Mucosa of descending colon (tissue), 3 donors: ENCODE data around the gene PLEKHG4B. TPM values are rescaled to one million over a fixed set of nuclear protein-coding genes. Genes with fewer than 3 reads are reported as not detected.

Source experiments
- ATAC-seq: fragments of 200-7000 bp; cut with Tn5 transposase; one replicate; pipeline ENCODE4 v1.9.1; 2020; ENCODE audit warnings: mild to moderate bottlenecking, moderate library complexity
- DNase-seq, 3 donors: peaks; one replicate each; pipeline ENCODE4 v3.0.0-alpha.2; 2020
- H3K36me3 ChIP-seq: fragments of 200-600 bp; one replicate; pipeline ENCODE4 v1.8.0; 2021; ENCODE audit warnings: low read depth, mild to moderate bottlenecking
- H3K4me1 ChIP-seq: fragments of 200-600 bp; one replicate; pipeline ENCODE4 v1.8.0; 2021; ENCODE audit warnings: low read depth, mild to moderate bottlenecking
- H3K4me3 ChIP-seq: fragments of 200-600 bp; one replicate; pipeline ENCODE4 v1.8.0; 2021; ENCODE audit warnings: mild to moderate bottlenecking
- H3K9me3 ChIP-seq: fragments of 200-600 bp; one replicate; pipeline ENCODE4 v1.8.0; 2021; ENCODE audit warnings: mild to moderate bottlenecking
- intact Hi-C, 2 donors: fragments of 100-400 bp; cut with DNase I in 1 of 2; cut with micrococcal nuclease in 1 of 2; formaldehyde crosslinking; loops; one replicate each; pipeline versions ENCODE4 v1.11.0 to v1.11.1; 2022; cut with DNase I, micrococcal nuclease
- total RNA-seq, 3 donors: library from RNA; stranded (reverse); fragmentation: NEBNext Ultra II Directional in 2 of 3; extraction: Animal tissue kit (Norgen Biotek cat#: 25700) in 2 of 3; gene quantifications; one replicate each; pipeline versions ENCODE4 v1.2.1 to v1.2.4, GENCODE V29; 2021 to 2023
- TF ChIP-seq, protein P1 (sequence below): fragments of 200-600 bp; IDR thresholded peaks from one replicate; pipeline ENCODE4 v1.8.0; 2022; ENCODE audit warnings: antibody characterized with exemption, mild to moderate bottlenecking
- donor health status: DM: no; HTN: no; CAD: no; lungs with moderate emphysema.
- donor health status: DM: no; HTN: no; CAD: no.
- donor health status: DM: no; HTN: yes; CAD: no.

The PLEKHG4B gene
- total RNA-seq, 3 donors from 2014 or later, result 0.09 to 3.0 (median 0.36) TPM

DNA sequence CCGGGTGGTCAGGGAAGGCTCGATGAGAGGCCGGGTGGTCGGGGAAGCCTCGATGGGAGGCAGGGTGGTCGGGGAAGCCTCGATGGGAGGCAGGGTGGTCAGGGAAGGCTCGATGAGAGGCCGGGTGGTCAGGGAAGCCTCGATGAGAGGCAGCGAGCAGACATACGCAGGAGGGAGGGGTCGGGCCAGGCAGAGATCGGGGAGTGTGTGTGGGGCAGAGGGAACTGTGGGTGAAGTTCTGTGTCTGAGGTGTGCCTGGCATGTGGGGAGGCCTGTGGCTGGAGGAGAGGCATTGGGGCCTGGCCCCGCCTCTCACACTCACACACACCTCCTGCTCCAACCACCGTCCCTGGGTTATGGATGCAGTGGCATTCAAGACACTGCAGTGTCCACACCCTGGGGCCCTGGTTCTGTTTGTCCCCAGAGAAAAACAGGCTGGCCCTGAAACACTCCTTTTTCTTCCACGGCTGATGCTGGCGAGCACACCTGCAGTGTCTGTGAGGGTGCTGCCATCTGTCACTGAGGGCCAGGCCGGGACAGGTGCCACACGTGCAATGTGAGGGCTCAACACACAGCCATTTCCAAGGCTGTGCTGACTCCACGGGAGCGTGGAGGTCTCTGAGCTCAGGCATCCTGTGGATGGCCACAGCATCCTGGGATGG, 6.5 kb upstream of the PLEKHG4B start:
- Histone ChIP-seq H3K4me1 (no peaks in the 10 kb centered on the region), H3K9me3 (no peaks in the 10 kb centered on the region), H3K4me3 (no peak overlapping the region), H3K36me3 (no peaks in the 10 kb centered on the region)
- ATAC-seq, result no peak
- intact Hi-C loops, result no loop called here
- TF ChIP-seq, protein P1, sequence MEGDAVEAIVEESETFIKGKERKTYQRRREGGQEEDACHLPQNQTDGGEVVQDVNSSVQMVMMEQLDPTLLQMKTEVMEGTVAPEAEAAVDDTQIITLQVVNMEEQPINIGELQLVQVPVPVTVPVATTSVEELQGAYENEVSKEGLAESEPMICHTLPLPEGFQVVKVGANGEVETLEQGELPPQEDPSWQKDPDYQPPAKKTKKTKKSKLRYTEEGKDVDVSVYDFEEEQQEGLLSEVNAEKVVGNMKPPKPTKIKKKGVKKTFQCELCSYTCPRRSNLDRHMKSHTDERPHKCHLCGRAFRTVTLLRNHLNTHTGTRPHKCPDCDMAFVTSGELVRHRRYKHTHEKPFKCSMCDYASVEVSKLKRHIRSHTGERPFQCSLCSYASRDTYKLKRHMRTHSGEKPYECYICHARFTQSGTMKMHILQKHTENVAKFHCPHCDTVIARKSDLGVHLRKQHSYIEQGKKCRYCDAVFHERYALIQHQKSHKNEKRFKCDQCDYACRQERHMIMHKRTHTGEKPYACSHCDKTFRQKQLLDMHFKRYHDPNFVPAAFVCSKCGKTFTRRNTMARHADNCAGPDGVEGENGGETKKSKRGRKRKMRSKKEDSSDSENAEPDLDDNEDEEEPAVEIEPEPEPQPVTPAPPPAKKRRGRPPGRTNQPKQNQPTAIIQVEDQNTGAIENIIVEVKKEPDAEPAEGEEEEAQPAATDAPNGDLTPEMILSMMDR, result no peak
- no peak for DNase-seq

DNA sequence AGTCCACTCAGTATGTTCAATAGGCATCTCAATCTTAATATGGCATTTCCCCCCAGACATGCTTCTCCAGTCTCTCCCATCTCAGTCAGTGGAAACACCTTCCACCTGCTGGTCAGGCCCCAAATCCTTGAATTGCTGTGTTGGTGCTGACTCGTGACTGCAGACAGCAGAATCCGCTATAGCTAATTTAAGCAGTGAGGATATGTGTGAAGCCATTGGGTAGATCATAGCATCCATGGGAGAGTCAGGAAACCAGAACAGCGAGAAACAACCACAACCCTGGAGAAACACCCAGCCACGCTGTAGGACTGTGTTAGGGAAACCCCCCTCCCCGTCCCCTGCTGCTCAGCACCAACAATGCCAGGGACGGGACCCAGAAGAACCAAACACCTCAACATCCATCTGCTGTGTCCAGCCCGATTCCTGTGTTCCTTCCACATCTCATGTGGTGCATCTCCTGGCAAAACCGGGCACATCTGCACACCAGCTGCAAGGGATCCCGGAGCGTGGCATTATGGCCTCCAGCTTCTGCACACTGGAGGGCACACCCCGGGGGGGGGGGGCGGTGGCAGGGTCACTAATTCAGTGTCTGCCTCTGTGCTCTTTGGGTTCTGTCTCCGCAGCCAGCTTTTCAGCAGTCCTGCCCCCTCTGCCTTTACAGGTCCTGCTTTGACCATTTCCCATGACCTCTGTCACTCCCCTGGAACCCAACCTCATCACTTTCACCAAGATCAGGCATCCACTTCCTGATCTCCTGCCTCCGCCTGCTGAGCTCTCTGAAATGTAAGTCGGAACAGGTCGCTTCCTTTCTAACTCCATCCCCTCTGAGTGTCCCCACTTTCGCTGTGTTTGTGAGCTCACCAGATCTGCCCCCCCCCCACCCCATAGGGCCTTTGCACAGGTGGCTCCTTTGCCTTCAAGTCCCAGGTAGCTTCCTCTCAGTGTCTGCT, 2.4 kb upstream of the PLEKHG4B start:
- TF ChIP-seq, protein P1, result no peak
- H3K36me3 ChIP-seq, result no peaks in the 10 kb centered on the region
- no peak overlapping the region for H3K4me3 ChIP-seq
- H3K4me1 ChIP-seq, result no peaks in the 10 kb centered on the region
- intact Hi-C loops, result no loop called here
- H3K9me3 ChIP-seq, result no peaks in the 10 kb centered on the region
- ATAC-seq (no peak), DNase-seq (no peak)

DNA sequence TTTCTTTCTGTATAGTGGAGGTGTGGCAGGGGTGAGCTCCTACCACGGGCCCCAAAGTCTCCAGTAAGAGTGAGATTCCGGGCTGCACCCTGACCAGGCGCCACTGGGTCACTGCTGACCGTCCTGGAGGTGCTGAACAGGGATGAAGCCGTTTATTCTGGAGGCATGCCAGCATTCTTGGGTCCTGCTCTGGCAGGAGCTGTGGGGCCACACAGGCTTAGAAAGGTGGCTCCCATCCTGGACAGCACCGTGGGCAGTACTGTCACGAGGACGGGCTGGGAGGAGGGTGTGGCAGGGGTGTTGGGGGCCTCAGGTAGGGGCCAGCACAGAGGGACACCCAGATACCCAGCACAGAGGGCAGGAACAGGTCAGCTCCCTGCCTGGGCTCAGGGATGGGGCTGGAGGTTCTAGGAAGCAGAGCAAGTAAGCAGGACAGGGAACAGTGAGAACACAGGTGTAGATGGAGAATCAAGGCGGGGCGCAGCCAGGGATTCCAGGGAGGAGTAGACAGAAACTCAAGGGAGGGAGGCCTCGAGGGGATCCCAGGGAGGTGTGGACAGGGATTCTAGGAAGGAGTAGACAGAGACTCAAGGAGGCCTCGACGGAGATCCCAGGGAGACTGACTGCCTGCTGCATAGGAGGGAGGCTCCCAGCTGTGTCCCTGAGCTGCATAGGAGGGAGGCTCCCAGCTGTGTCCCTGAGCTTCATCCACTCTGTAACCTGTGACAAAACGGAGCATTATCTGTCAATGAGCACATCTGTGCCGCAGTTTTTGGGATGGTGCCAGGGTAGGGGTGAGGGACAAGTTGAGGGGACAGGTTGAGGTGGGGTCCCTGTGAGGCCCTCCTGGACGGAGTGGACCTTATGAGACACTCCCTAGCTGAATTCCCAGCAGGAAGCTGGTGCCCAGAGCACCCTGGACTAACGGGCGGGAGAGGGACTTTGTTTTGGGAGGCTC, 1.1 kb upstream of the PLEKHG4B start:
- DNase-seq (no peak), ATAC-seq (no peak)
- Histone ChIP-seq H3K4me1 (no peaks in the 10 kb centered on the region), H3K9me3 (no peaks in the 10 kb centered on the region), H3K36me3 (no peaks in the 10 kb centered on the region), H3K4me3 (no peak overlapping the region)
- intact Hi-C loops, result no loop called here
- TF ChIP-seq, protein P1, result no peak

DNA sequence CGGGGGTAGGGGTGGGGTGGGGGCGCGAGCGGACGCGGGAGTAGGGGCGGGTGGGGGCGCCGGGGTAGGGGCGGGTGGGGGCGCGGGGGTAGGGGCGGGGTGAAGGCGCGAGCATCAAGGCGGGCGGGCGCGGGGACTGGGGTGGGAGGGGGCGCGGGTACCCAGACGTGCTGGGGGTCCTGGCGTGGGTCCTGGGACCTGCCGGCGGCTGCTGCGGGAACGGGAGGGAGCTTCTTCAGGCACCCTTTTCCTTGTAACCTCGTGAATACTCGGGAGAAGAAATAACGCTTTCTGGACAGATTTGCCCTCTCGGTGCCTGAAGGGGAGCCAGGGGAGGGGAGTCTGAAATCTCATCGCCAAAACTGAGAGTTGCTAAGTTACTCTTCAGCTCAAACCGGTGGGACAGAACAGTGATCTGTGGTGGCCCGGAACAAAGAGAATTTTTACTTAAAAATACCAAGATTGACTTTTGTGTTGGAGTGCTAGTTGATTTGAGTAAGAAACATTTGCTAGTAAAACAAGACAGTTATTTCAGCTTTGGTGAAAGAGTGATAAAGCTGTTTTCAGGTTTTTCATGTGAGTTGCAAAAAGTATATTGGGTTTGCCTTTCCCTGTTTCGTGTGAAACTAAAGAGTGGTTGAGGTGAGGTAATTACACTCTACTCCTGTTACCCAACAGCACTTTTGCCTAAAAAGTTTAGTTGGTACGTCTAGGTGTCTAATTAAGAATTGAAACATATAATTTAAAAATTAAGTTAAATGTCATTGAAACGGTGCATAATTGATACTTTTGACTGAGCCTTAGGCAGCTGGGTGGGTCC, 643 bp downstream of the PLEKHG4B start:
- Histone ChIP-seq H3K36me3 (no peaks in the 10 kb centered on the region), H3K4me3 (no peak overlapping the region), H3K9me3 (no peaks in the 10 kb centered on the region), H3K4me1 (no peaks in the 10 kb centered on the region)
- TF ChIP-seq, protein P1, result no peak
- DNase-seq (no peak), ATAC-seq (no peak)
- intact Hi-C loops, result no loop called here
